Smooth muscle cell (in vitro differentiated cells): Measurements from ENCODE around the gene GIGYF1. TPM values are rescaled to one million over a fixed set of nuclear protein-coding genes. Genes with fewer than 3 reads are reported as not detected.

Experiments
- DNase-seq: peaks from one replicate; lab custom pipeline; 2025; ENCODE audit not compliant: unreplicated experiment; lab: John Stamatoyannopoulos, UW
- H2AFZ ChIP-seq: fragments of 200-600 bp; sonication (generic); 2 replicates; pipeline ENCODE4 v1.6.0; 2016; ENCODE audit warnings: antibody characterized with exemption, low read depth, mild to moderate bottlenecking
- H3F3A ChIP-seq: fragments of 200-600 bp; sonication (generic); 2 replicates; pipeline ENCODE4 v1.6.0; 2017; ENCODE audit warnings: antibody characterized with exemption, low read depth
- H3K27ac ChIP-seq: fragments of 200-600 bp; sonication (generic); 2 replicates; pipeline ENCODE4 v1.5.1; 2016; ENCODE audit warnings: low read depth, mild to moderate bottlenecking
- H3K27me3 ChIP-seq: fragments of 200-600 bp; sonication (generic); 2 replicates; pipeline ENCODE4 v1.6.1; 2016; ENCODE audit warnings: low read depth, mild to moderate bottlenecking
- H3K36me3 ChIP-seq: fragments of 200-600 bp; sonication (generic); 2 replicates; pipeline ENCODE4 v1.5.1; 2016; ENCODE audit warnings: low read depth
- H3K4me1 ChIP-seq: fragments of 200-600 bp; sonication (generic); 2 replicates; pipeline ENCODE4 v1.5.1; 2016; ENCODE audit warnings: low read depth
- H3K4me2 ChIP-seq: fragments of 200-600 bp; sonication (generic); 2 replicates; pipeline ENCODE4 v1.6.0; 2016; ENCODE audit warnings: mild to moderate bottlenecking
- H3K4me3 ChIP-seq: fragments of 200-600 bp; sonication (generic); 2 replicates; pipeline ENCODE4 v1.5.1; 2016; ENCODE audit warnings: mild to moderate bottlenecking
- H3K79me2 ChIP-seq: fragments of 200-600 bp; sonication (generic); 2 replicates; pipeline ENCODE4 v1.6.0; 2016; ENCODE audit warnings: low read depth, mild to moderate bottlenecking
- H3K9ac ChIP-seq: fragments of 200-600 bp; sonication (generic); 2 replicates; pipeline ENCODE4 v1.6.0; 2016; ENCODE audit warnings: low read depth
- H3K9me3 ChIP-seq: fragments of 200-600 bp; sonication (generic); replicated peaks from 2 replicates; pipeline ENCODE4 v1.5.1; 2016; ENCODE audit warnings: low read depth
- H4K20me1 ChIP-seq: fragments of 200-600 bp; sonication (generic); 2 replicates; pipeline ENCODE4 v1.6.0; 2016; ENCODE audit warnings: low read depth
- CTCF ChIP-seq: fragments of 200-600 bp; sonication (generic); IDR thresholded peaks from 2 replicates; pipeline ENCODE4 v1.5.1; 2017; ENCODE audit warnings: borderline replicate concordance, mild to moderate bottlenecking, antibody characterized with exemption; ENCODE audit not compliant: insufficient read depth, poor library complexity, severe bottlenecking
- WGBS: methylation state at CpG from one replicate; pipeline ENCODE4 v1.1.7; 2016; ENCODE audit warnings: low lambda C conversion rate; 5-methylcytosine and 5-hydroxymethylcytosine counted together
- polyA plus RNA-seq: library from polyadenylated mRNA; unstranded; fragments of >200 nt; fragmentation: Nextera tagmentation; extraction: Ambion mirVana; gene quantifications from 2 replicates; pipeline ENCODE4 v1.2.1, GENCODE V29; 2016
- total RNA-seq: library from RNA; depleted of rRNA; stranded (reverse); fragments of >200 nt; gene quantifications from 2 replicates; pipeline ENCODE4 v1.2.3, GENCODE V29; 2014

Gene GIGYF1
- total and polyA plus RNA-seq, 2 experiments from 2014 or later: 8.5 to 13.1 TPM

GRCh38 chr7:100691676-100692577, 2.1 kb downstream of the GIGYF1 start:
- Histone ChIP-seq H3K9ac (no peak overlapping the region), H3K79me2 (peaks cover 57% of the 10 kb centered on the region)

GRCh38 chr7:100689230-100690135, 4.6 kb downstream of the GIGYF1 start:
- Histone ChIP-seq H3K36me3 (no peaks in the 10 kb centered on the region), H3K9me3 (no peaks in the 10 kb centered on the region), H3K27me3 (no peaks in the 10 kb centered on the region), H3K27ac (no peak overlapping the region), H4K20me1 (peaks cover 67% of the 10 kb centered on the region), H3K4me3 (no peak overlapping the region), H3K79me2 (peaks cover 57% of the 10 kb centered on the region), H3F3A (no peaks in the 10 kb centered on the region), H3K4me1 (peaks cover 22% of the 10 kb centered on the region), H3K9ac (no peak overlapping the region), H3K4me2 (no peak overlapping the region), H2AFZ (no peak overlapping the region)
- DNase-seq: no peak
- TF ChIP-seq CTCF: no peak
- WGBS: 96% methylated on average over 16 of the region's 18 CpGs

More at GRCh38 chr7:100691676-100692577, 2.1 kb downstream of the GIGYF1 start:
- TF ChIP-seq CTCF: peak; percentile 91
- WGBS: 33% methylated on average over 24 of the region's 28 CpGs
- peaks cover 67% of the 10 kb centered on the region for H4K20me1 ChIP-seq
- H2AFZ ChIP-seq: no peak overlapping the region
- H3K27me3 ChIP-seq: no peaks in the 10 kb centered on the region
- H3K9me3 ChIP-seq: no peaks in the 10 kb centered on the region
- DNase-seq: peak; percentile 41
- peaks cover 22% of the 10 kb centered on the region for H3K4me1 ChIP-seq
- peak overlapping the region; percentile 97 for H3K4me3 ChIP-seq
- H3K36me3 ChIP-seq: no peaks in the 10 kb centered on the region
- H3K27ac ChIP-seq: no peak overlapping the region
- peaks cover 6% of the 10 kb centered on the region for H3F3A ChIP-seq
- H3K4me2 ChIP-seq: peak overlapping the region; percentile 100

GRCh38 chr7:100688326-100688860, 5.7 kb downstream of the GIGYF1 start:
- H3K79me2 ChIP-seq: peaks cover 54% of the 10 kb centered on the region

More at GRCh38 chr7:100688326-100688860, 5.7 kb downstream of the GIGYF1 start:
- Histone ChIP-seq H3K9me3 (no peaks in the 10 kb centered on the region), H3K27me3 (no peaks in the 10 kb centered on the region), H3K4me2 (no peak overlapping the region), H3K4me3 (no peak overlapping the region), H3K9ac (no peak overlapping the region), H3K27ac (no peak overlapping the region), H4K20me1 (peaks cover 67% of the 10 kb centered on the region), H2AFZ (no peak overlapping the region), H3K36me3 (no peaks in the 10 kb centered on the region), H3F3A (no peaks in the 10 kb centered on the region), H3K4me1 (peaks cover 22% of the 10 kb centered on the region)
- TF ChIP-seq CTCF: no peak
- WGBS: 95% methylated on average over 16 of the region's 16 CpGs
- no peak for DNase-seq
